DND-41 (cell line): Measurements from ENCODE around the gene CD151.

Source experiments
- CTCF ChIP-seq: IDR thresholded peaks from 2 replicates; pipeline ENCODE4 v1.5.1; 2012; ENCODE audit warnings: borderline replicate concordance, low read length, moderate library complexity, mild to moderate bottlenecking; ENCODE audit not compliant: poor library complexity, severe bottlenecking; ENCODE audit errors: extremely low read depth
- EZH2 ChIP-seq: IDR thresholded peaks from 3 replicates; pipeline ENCODE4 v1.6.1; 2012; ENCODE audit warnings: borderline replicate concordance, low read depth, mild to moderate bottlenecking, moderate library complexity, low read length, inconsistent platforms; ENCODE audit not compliant: severe bottlenecking

- TF ChIP-seq CTCF (no peak), EZH2 (no peak)
Measured at GRCh38 chr11:865462-866430, 33.0 kb downstream of the CD151 start.
